ENCODE data around the gene APBB3.
A peak's percentile ranks its signal among the peaks of the same experiment; 100 is the strongest.

GRCh38 chr5:140547508-140548299, 16.7 kb downstream of the APBB3 start, which contains the start of gene EIF4EBP3:
- TF ChIP-seq POLR2A (IDR thresholded peaks at IDR 0.05) (peak in 1 of 2 donors; percentile 83), CTCF (IDR thresholded peaks at IDR 0.05) (peak; percentile 35 to 81 (median 56))

Measured in heart left ventricle (tissue), 13 donors.